Naive thymus-derived CD8-positive, alpha-beta T cell (primary cell): Measurements from ENCODE around the gene IL3. TPM values are rescaled to one million over a fixed set of nuclear protein-coding genes. Genes with fewer than 3 reads are reported as not detected.
A peak's percentile ranks its signal among the peaks of the same experiment; 100 is the strongest.

Source experiments
- ATAC-seq, 2 donors: fragments of 150-1000 bp; cut with Tn5 transposase in 1 of 2; sonication (Bioruptor Pico), chemical (Tn5 transposase) in 1 of 2; 1 replicate in 1 of 2; 2 replicates in 1 of 2; pipeline ENCODE4 v1.10.0; 2021; ENCODE audit warnings: mild to moderate bottlenecking in 2 of 2, moderate library complexity in 2 of 2
- POLR2A ChIA-PET: fragments of 350-600 bp; sonication (Branson Sonifier 250); formaldehyde crosslinking; loops from one replicate; lab custom pipeline; 2021; ENCODE audit warnings: antibody characterized with exemption; lab: Charles Lee
- DNase-seq, 10 donors: peaks; one replicate each; pipeline versions ENCODE4 v3.0.0 to v3.0.0-alpha.2; 2020 to 2022
- H3K27ac Mint-ChIP-seq, 10 donors: one replicate each; pipeline ENCODE4 v1.8.0; 2020 to 2022; ENCODE audit warnings: mild to moderate bottlenecking in 10 of 10, mixed read lengths in 10 of 10, moderate library complexity in 4 of 10, inconsistent platforms in 1 of 10
- H3K27me3 Mint-ChIP-seq, 5 donors: one replicate each; pipeline ENCODE4 v1.8.0; 2021 to 2022; ENCODE audit warnings: mixed read lengths in 5 of 5
- H3K36me3 Mint-ChIP-seq, 3 donors: one replicate each; pipeline ENCODE4 v1.8.0; 2020 to 2022; ENCODE audit warnings: mixed read lengths in 3 of 3, mild to moderate bottlenecking in 2 of 3, inconsistent platforms in 1 of 3
- H3K4me1 Mint-ChIP-seq, 4 donors: one replicate each; pipeline ENCODE4 v1.8.0; 2021 to 2022; ENCODE audit warnings: mixed read lengths in 4 of 4
- H3K4me3 Mint-ChIP-seq, 10 donors: one replicate each; pipeline ENCODE4 v1.8.0; 2020 to 2022; ENCODE audit warnings: mild to moderate bottlenecking in 10 of 10, mixed read lengths in 10 of 10, moderate library complexity in 6 of 10, inconsistent platforms in 1 of 10
- H3K9me3 Mint-ChIP-seq, 9 donors: one replicate each; pipeline ENCODE4 v1.8.0; 2020 to 2022; ENCODE audit warnings: mixed read lengths in 9 of 9, mild to moderate bottlenecking in 3 of 9, inconsistent platforms in 1 of 9, moderate library complexity in 1 of 9
- polyA plus RNA-seq, 3 donors: library from polyadenylated mRNA; unstranded; fragments of 300-500 nt; fragmentation: Illumina TruSeq; gene quantifications; one replicate each; pipeline ENCODE4 v1.2.3, GENCODE V29; 2021
- total RNA-seq, 8 experiments: library from RNA in 2 of 8; stranded (reverse) in 2 of 8; gene quantifications; one replicate each; pipeline ENCODE4 v1.2.3 and lab custom pipeline; 2021 to 2026

Gene IL3
- total and polyA plus RNA-seq, 5 experiments from 2014 or later: not detected

DNA sequence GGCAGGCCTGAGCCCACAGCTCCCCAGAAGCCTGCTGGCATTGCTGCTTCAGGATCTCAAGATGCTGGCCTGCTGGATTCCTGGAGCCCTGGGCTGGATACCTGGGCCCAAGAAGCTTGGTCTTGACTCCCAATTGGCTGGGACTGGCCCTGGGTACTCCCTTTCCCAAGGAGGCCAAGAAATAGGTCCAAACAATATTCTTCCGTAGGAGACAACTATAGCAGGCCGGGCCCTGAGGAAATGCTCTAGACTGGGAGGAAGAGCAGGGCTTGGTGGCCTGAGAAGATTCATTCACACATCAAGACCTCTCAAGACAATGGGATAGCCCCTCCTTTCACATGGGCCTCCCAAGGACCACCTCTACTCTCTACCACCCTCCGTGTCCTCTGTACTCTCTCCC is 21.0 kb downstream of the IL3 start:
- H3K27me3 Mint-ChIP-seq: no peaks in the 10 kb centered on the region
- H3K4me3 Mint-ChIP-seq: no peak overlapping the region
- H3K9me3 Mint-ChIP-seq: no peaks in the 10 kb centered on the region
- no peak for DNase-seq
- POLR2A ChIA-PET: no interaction called here
- ATAC-seq: no peak
- peaks cover 0 to 14% (median 10%) of the 10 kb centered on the region in 4 donors for H3K4me1 Mint-ChIP-seq
- peak overlapping the region in 1 of 10 donors; percentile 28 for H3K27ac Mint-ChIP-seq
- no peaks in the 10 kb centered on the region for H3K36me3 Mint-ChIP-seq

DNA sequence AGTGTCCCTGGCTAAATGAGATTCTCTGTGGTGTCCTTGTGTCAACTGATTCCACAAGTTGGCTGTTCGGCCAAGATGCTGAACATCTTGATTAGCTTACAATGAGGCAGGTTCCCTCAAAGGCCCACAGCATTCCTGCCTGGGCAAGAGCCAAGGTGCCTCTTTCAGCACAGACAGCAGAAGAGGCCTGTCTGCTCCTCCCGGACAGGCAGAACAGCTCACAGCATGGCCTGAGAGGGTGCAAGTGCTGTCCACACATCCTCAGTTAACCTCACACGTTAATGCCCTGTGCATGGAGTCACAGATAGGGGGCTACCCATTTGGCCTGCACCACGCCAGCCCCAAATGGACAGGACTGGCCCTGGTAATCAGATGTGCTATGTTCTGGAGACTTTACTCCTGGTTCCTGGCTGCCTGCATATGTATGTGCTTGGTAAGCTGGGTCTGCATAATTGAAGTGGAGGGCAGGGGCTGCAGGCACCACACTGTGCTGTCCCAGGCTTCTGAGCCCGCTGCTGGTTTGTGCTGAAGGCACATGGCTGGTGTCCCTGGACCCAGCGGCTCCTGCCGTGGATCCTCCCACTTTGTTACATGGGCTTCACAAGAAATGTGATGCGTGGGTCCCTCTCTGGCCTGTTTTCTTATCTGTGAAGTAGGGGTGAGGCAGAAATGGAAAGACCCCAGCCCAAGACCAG is 22.0 kb downstream of the IL3 start:
- H3K27me3 Mint-ChIP-seq: no peaks in the 10 kb centered on the region
- DNase-seq: no peak
- no peaks in the 10 kb centered on the region for H3K36me3 Mint-ChIP-seq
- POLR2A ChIA-PET: no interaction called here
- H3K4me3 Mint-ChIP-seq: no peak overlapping the region
- H3K4me1 Mint-ChIP-seq: peaks cover 0 to 14% (median 7%) of the 10 kb centered on the region in 4 donors
- ATAC-seq: no peak
- peak overlapping the region in 2 of 10 donors; percentile 25 to 43 for H3K27ac Mint-ChIP-seq
- H3K9me3 Mint-ChIP-seq: no peaks in the 10 kb centered on the region

DNA sequence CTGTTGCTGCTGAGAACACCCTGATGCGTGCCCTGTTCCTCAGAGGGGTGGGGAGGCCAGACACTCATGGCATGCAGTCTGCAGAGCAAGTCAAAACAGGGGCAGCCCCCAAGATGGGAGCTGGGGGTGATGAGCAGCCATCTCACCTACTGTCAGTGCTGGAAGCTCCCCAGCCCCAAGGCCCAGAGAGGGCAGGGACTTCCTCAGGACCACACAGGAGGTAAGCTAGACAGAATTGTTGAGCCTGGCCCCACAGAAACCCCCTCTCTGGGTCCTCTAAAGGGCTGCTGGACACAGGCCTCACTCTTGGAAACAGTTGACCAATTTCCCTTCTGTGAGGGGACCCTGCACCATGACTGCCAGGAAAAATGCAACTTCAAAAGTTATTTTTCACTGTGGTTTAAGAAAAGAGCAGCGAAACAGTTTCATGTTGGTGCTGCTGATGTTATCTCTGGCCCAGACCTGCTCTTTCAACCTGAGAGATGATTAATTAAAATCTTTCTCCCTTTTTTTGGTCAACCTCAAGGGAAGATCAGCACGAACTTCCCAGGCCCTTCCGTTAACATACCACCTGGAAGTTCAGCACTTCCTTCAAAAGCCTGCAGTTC is 22.7 kb downstream of the IL3 start:
- no peaks in the 10 kb centered on the region for H3K36me3 Mint-ChIP-seq
- peaks cover 0 to 14% (median 7%) of the 10 kb centered on the region in 4 donors for H3K4me1 Mint-ChIP-seq
- no peaks in the 10 kb centered on the region for H3K27me3 Mint-ChIP-seq
- no peaks in the 10 kb centered on the region for H3K9me3 Mint-ChIP-seq
- no peak for ATAC-seq
- H3K27ac Mint-ChIP-seq: peak overlapping the region in 2 of 10 donors; percentile 25 to 43
- POLR2A ChIA-PET: no interaction called here
- DNase-seq: no peak
- no peak overlapping the region for H3K4me3 Mint-ChIP-seq

DNA sequence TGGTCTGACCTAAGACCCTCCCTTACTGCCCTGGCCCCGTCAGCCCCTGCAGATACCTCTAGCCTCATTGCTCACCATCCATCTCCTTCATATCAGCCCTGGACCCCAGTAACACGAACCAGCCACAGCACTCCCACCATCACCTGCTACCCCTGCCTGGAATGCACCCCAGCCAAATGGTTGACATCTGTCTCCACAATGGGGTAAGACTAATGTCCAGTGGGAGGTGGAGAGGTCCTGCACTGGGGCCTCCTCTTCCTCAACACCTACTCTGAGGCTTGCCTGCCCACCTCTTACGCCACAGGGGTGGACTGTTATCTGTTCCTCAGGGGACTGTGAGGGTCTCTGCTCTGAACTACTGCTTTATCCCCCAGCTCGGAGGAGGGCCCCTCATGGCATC is 25.2 kb downstream of the IL3 start:
- Mint-ChIP-seq H3K27ac (peak overlapping the region in 1 of 10 donors; percentile 10), H3K36me3 (no peaks in the 10 kb centered on the region), H3K4me1 (peaks cover 0 to 14% (median 8%) of the 10 kb centered on the region in 4 donors), H3K27me3 (no peaks in the 10 kb centered on the region), H3K4me3 (no peak overlapping the region), H3K9me3 (no peaks in the 10 kb centered on the region)
- DNase-seq: no peak
- POLR2A ChIA-PET: no interaction called here
- ATAC-seq: no peak

DNA sequence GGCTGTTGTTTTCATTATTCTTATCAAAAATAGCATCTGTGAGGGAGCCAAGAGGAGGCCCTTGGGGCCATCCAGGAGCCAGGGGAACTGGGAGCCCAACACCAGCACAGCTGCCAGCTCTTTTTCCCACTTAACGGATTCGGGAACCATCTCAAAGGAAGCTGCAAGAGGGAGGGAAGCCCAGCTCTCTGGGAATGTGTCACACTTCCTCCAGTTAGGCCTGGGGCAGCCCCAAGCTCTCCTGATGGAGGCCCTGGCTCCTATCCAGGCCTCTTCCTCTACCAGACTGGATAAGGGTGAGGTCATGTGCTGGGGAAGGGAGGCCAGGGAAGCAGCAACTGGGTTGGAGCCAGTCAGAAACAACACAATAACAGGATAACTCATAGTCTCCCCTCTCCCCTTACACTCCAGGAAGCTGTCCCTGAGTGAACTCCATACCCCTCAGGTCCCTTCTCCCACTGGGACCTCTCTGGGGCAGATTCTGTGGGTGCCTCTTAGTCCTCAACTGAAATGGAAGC is 25.9 kb downstream of the IL3 start:
- H3K27me3 Mint-ChIP-seq: no peaks in the 10 kb centered on the region
- DNase-seq (no peak), ATAC-seq (no peak)
- no peak overlapping the region for H3K4me3 Mint-ChIP-seq
- POLR2A ChIA-PET: no interaction called here
- peak overlapping the region in 2 of 10 donors; percentile 10 to 34 for H3K27ac Mint-ChIP-seq
- no peaks in the 10 kb centered on the region for H3K36me3 Mint-ChIP-seq
- no peaks in the 10 kb centered on the region for H3K9me3 Mint-ChIP-seq
- peaks cover 0 to 14% (median 8%) of the 10 kb centered on the region in 4 donors for H3K4me1 Mint-ChIP-seq

DNA sequence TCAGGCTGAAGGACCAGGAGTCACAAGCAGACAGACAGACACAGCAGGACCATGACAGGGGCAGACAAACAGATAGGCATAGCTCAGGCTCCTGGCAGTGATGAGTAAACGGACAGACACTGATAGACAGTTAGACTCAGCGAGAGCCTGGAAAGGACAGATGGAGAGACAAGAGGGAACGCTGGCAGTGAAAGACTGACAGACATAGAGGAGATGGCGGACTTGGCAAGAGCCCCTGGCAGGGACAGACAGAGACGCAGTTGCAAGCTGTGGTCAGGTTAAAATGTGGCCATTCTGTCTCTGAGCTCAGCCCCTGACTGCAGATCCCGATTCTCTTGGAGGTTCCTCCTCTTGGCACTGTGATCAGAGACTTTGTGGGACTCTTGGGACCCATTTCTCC is 26.7 kb downstream of the IL3 start:
- POLR2A ChIA-PET: no interaction called here
- ATAC-seq: no peak

DNA sequence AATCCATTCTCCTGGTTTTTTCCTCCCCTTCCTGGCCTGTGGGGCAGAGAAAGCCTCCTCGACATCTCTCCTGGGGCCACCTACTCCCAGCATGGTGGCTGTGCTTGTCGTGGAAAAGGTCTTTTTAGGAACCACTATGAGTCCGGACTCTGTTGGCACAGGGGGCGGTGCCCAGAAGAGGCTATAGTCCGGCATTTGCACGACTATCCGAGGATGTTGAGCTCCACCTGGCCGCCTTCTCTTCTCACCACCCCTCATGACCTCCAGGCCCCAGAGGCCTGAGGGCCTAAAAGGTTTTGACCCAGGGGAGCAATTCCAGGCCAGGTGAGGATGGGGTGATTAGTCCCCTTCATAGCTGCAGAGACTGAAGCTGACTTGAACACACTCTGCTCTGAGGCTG is 27.2 kb downstream of the IL3 start:
- ATAC-seq (no peak), DNase-seq (no peak)
- H3K27me3 Mint-ChIP-seq: no peaks in the 10 kb centered on the region
- POLR2A ChIA-PET: no interaction called here
- H3K4me3 Mint-ChIP-seq: no peak overlapping the region
- no peaks in the 10 kb centered on the region for H3K36me3 Mint-ChIP-seq
- no peak overlapping the region for H3K27ac Mint-ChIP-seq
- peaks cover 0 to 10% (median 8%) of the 10 kb centered on the region in 4 donors for H3K4me1 Mint-ChIP-seq
- no peaks in the 10 kb centered on the region for H3K9me3 Mint-ChIP-seq

More for the DNA sequence above, 26.7 kb downstream of the IL3 start:
- Mint-ChIP-seq H3K4me1 (peaks cover 0 to 10% (median 8%) of the 10 kb centered on the region in 4 donors), H3K27me3 (no peaks in the 10 kb centered on the region), H3K27ac (no peak overlapping the region), H3K36me3 (no peaks in the 10 kb centered on the region), H3K9me3 (no peaks in the 10 kb centered on the region), H3K4me3 (no peak overlapping the region)
- DNase-seq: no peak

DNA sequence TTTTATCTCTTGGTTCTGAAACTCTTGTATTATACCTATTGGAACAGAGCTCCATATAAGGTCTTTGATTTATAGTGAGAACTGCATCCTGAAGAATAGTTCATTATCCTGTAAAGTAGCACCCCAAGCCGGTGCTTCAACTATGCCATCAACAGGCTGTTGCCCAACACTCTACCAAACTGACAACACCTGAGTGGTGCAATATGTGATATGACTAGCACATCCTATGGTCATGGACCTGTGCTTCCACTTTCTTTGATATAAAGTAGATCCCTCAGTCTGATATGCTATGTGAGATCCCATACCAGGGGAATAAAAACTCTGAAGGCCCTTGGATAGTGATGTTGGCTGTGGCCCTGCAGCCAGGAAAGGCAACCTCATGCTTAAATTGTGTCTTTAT is 28.9 kb downstream of the IL3 start:
- Mint-ChIP-seq H3K9me3 (no peaks in the 10 kb centered on the region), H3K27ac (no peak overlapping the region), H3K4me3 (no peak overlapping the region), H3K36me3 (no peaks in the 10 kb centered on the region), H3K4me1 (peaks cover 0 to 10% (median 2%) of the 10 kb centered on the region in 4 donors), H3K27me3 (peaks cover 0 to 4% (median 0%) of the 10 kb centered on the region in 5 donors)
- ATAC-seq (no peak), DNase-seq (no peak)
- POLR2A ChIA-PET: no interaction called here

DNA sequence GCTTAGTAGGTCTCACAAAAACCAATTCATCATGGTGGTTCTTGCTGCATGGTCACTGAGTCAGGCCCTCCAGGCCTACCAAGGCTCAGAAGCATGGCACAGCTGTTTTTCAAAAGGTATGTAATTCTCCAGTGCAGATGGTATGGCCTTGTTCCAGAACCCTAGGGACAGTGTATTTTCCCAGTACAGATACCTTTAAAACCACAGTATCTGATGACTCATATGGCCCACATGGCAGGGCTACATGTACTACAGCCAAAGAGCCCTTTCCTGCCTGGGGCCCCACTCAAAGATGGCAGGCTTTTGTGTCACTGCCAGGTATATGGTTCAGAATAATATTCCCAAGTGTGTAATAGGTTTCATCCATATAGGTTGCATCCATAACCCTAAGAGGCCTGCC is 29.7 kb downstream of the IL3 start:
- peaks cover 0 to 4% (median 0%) of the 10 kb centered on the region in 5 donors for H3K27me3 Mint-ChIP-seq
- no peak for ATAC-seq
- POLR2A ChIA-PET: no interaction called here
- no peak overlapping the region for H3K4me3 Mint-ChIP-seq
- no peaks in the 10 kb centered on the region for H3K9me3 Mint-ChIP-seq
- H3K36me3 Mint-ChIP-seq: no peaks in the 10 kb centered on the region
- DNase-seq: no peak
- no peak overlapping the region for H3K27ac Mint-ChIP-seq
- peaks cover 0 to 10% (median 4%) of the 10 kb centered on the region in 4 donors for H3K4me1 Mint-ChIP-seq

DNA sequence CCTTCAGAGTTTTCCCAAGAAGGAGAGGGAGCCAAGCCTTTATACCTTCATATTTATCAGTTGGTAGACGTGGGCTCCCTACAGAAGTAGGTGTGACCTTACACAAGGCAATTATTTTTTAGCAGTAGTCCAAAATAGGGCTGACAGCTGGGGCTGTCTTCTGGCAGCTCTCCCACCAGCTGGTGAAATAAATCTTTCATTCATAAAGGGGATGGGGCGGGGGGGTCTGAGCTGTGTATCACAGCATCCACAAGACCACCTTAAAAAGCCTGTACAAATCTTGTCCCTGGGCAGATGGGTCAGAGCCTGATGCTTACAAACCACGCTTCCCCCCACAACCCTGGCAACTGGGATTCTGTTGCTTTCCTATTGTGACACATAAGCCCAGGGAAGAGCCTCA is 32.8 kb downstream of the IL3 start:
- Mint-ChIP-seq H3K27ac (no peak overlapping the region), H3K36me3 (no peaks in the 10 kb centered on the region), H3K27me3 (peaks cover 0 to 4% (median 0%) of the 10 kb centered on the region in 5 donors), H3K9me3 (no peaks in the 10 kb centered on the region), H3K4me3 (no peak overlapping the region), H3K4me1 (peaks cover 0 to 17% (median 3%) of the 10 kb centered on the region in 4 donors)
- DNase-seq (no peak), ATAC-seq (no peak)
- POLR2A ChIA-PET: no interaction called here

DNA sequence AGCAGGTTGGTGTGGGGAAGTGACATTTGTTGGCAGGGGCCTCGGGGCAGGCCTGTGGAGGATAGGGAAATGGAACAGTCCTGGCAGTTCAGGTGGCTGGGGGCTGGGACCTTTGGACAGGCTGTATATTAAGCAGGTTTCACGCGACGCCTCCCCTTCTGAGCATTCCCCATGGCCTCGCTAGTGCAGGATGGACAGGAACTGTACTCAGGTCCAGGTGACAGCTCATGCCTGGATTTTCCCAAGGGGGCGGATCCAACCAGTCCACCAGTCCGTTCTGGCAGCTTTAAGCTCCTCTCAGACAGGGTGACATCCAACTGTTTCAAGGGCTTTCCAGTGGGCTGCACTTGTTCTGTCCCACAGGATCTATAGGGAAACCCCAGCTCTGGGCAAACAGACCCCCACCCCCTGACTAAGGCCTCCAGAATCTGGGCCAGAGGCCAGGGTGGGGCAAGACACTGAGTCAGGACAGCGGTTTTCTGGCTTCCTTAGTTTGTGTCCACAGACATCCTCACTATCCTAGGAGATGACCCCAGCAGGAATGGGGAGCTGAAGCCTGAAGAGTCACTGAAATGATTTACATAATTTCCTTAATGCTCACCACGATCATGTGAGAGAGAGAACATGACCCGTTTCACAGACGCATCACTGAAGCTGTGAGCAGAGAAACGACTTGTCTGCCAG is 34.1 kb downstream of the IL3 start:
- peaks cover 3 to 29% (median 7%) of the 10 kb centered on the region in 4 donors for H3K4me1 Mint-ChIP-seq
- no peak overlapping the region for H3K27ac Mint-ChIP-seq
- no peak overlapping the region for H3K4me3 Mint-ChIP-seq
- no peak for ATAC-seq
- H3K36me3 Mint-ChIP-seq: no peaks in the 10 kb centered on the region
- POLR2A ChIA-PET: no interaction called here
- DNase-seq: no peak
- peaks cover 0 to 4% (median 0%) of the 10 kb centered on the region in 5 donors for H3K27me3 Mint-ChIP-seq
- no peaks in the 10 kb centered on the region for H3K9me3 Mint-ChIP-seq

DNA sequence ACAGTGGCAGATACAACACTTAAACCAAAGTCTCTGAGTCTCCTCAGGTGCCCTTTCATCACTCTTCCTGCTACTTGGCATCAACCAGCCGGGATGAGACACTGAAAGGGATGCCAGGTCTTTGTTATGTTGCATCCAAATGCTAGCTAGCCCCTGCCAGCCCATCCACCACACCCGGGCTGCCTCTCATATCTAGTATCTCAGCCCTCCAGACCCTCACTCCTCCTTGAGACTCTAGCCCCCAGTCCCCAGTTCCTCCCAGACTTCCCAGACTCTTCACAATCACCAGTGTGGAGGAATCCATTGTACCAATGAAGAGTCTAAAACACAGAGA is 34.6 kb downstream of the IL3 start:
- no peak for DNase-seq
- H3K9me3 Mint-ChIP-seq: no peaks in the 10 kb centered on the region
- POLR2A ChIA-PET: no interaction called here
- ATAC-seq: no peak
- H3K27me3 Mint-ChIP-seq: peaks cover 0 to 4% (median 0%) of the 10 kb centered on the region in 5 donors
- no peaks in the 10 kb centered on the region for H3K36me3 Mint-ChIP-seq
- H3K4me3 Mint-ChIP-seq: no peak overlapping the region
- no peak overlapping the region for H3K27ac Mint-ChIP-seq
- H3K4me1 Mint-ChIP-seq: peaks cover 8 to 32% (median 10%) of the 10 kb centered on the region in 4 donors

DNA sequence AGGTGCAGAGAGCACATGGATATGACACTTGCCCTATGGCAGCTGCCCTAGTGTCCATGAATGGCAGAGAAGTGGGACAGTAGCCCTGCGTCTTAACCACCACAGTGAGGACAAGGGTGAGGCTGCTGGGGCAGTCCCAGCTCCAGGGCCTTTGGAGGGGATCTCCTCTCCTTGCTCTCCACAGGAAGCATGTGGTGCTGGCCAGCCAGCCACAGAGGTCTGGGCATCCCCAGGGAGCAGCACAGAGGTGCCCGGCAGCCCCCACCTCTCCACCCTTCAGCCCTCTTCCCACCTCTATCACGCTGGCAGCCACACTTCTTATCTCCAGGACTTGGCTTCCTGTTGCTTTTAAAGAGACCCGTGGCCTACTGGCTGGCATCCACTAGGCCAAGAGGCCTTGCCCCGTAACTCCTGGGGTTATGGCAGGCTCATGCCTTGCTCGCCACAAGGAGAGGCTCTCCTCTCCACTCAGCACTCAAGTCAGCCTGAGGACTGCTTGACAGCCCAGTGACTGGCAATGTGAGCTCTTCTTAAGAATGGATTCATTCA is 35.0 kb downstream of the IL3 start:
- peak overlapping the region in 1 of 10 donors; percentile 30 for H3K27ac Mint-ChIP-seq
- peaks cover 8 to 36% (median 13%) of the 10 kb centered on the region in 4 donors for H3K4me1 Mint-ChIP-seq
- DNase-seq: no peak
- no peak for ATAC-seq
- no peaks in the 10 kb centered on the region for H3K9me3 Mint-ChIP-seq
- H3K36me3 Mint-ChIP-seq: no peaks in the 10 kb centered on the region
- no peak overlapping the region for H3K4me3 Mint-ChIP-seq
- peaks cover 0 to 4% (median 0%) of the 10 kb centered on the region in 5 donors for H3K27me3 Mint-ChIP-seq
- POLR2A ChIA-PET: no interaction called here
